Neuronal stem cell (in vitro differentiated cells): ENCODE measurements around the gene VPS39.
A peak's percentile ranks its signal among the peaks of the same experiment; 100 is the strongest.

Experiments used
- DNase-seq: peaks from one replicate; pipeline ENCODE4 v3.0.0-alpha.2; 2013; ENCODE audit warnings: low spot score
- H2AFZ ChIP-seq: one replicate; pipeline ENCODE4 v1.6.1; 2013; ENCODE audit warnings: mild to moderate bottlenecking, low read length, inconsistent platforms
- H2AK5ac ChIP-seq: 2 replicates; pipeline ENCODE4 v1.6.1; 2013; ENCODE audit warnings: low read depth, mild to moderate bottlenecking, inconsistent platforms, low read length, moderate library complexity, mixed read lengths
- H2BK120ac ChIP-seq: 2 replicates; pipeline ENCODE4 v1.6.1; 2013; ENCODE audit warnings: low read depth, mild to moderate bottlenecking, inconsistent platforms, low read length, moderate library complexity, mixed read lengths
- H2BK12ac ChIP-seq: one replicate; pipeline ENCODE4 v1.6.1; 2013; ENCODE audit warnings: low read length, inconsistent platforms
- H2BK15ac ChIP-seq: 2 replicates; pipeline ENCODE4 v1.6.1; 2013; ENCODE audit warnings: mild to moderate bottlenecking, low read length, inconsistent platforms, mixed read lengths
- H2BK5ac ChIP-seq: one replicate; pipeline ENCODE4 v1.6.1; 2013; ENCODE audit warnings: inconsistent platforms, mild to moderate bottlenecking, low read length, moderate library complexity
- H3K14ac ChIP-seq: one replicate; pipeline ENCODE4 v1.6.1; 2013; ENCODE audit warnings: low read length, inconsistent platforms
- H3K18ac ChIP-seq: 2 replicates; pipeline ENCODE4 v1.6.1; 2013; ENCODE audit warnings: low read length, inconsistent platforms
- H3K23ac ChIP-seq: 2 replicates; pipeline ENCODE4 v1.6.1; 2013; ENCODE audit warnings: low read depth, mild to moderate bottlenecking, mixed read lengths, low read length, inconsistent platforms; ENCODE audit not compliant: poor library complexity
- H3K27ac ChIP-seq: replicated peaks from 3 replicates; pipeline ENCODE4 v1.5.1; 2013; ENCODE audit warnings: low read length, inconsistent platforms
- H3K27me3 ChIP-seq, 3 experiments: 2 replicates each; pipeline ENCODE4 v1.6.1; 2013; ENCODE audit warnings: low read length in 3 of 3, mild to moderate bottlenecking in 2 of 3, inconsistent platforms in 1 of 3, low read depth in 1 of 3, mixed read lengths in 1 of 3, moderate library complexity in 1 of 3; ENCODE audit not compliant: control insufficient read depth in 3 of 3, insufficient read depth in 3 of 3
- H3K36me3 ChIP-seq, 2 donors: replicated peaks in 1 of 2; 2 replicates each; pipeline ENCODE4 v1.6.1; 2013; ENCODE audit warnings: low read length in 2 of 2; ENCODE audit not compliant: control insufficient read depth in 2 of 2, insufficient read depth in 2 of 2
- H3K4ac ChIP-seq: 2 replicates; pipeline ENCODE4 v1.6.1; 2013; ENCODE audit warnings: inconsistent platforms, mild to moderate bottlenecking, low read length, moderate library complexity
- H3K4me1 ChIP-seq, 2 donors: 1 replicate in 1 of 2; 2 replicates in 1 of 2; pipeline ENCODE4 v1.6.1; 2013; ENCODE audit warnings: low read length in 2 of 2, low read depth in 1 of 2; ENCODE audit not compliant: control insufficient read depth in 2 of 2, insufficient read depth in 1 of 2
- H3K4me2 ChIP-seq: one replicate; pipeline ENCODE4 v1.6.1; 2013; ENCODE audit warnings: mild to moderate bottlenecking, low read length, inconsistent platforms; ENCODE audit not compliant: insufficient read depth, poor library complexity, severe bottlenecking
- H3K4me3 ChIP-seq, 2 donors: 2 replicates each; pipeline ENCODE4 v1.5.1; 2013; ENCODE audit warnings: low read length in 2 of 2, mild to moderate bottlenecking in 2 of 2, inconsistent platforms in 1 of 2, moderate library complexity in 1 of 2
- H3K79me1 ChIP-seq: one replicate; pipeline ENCODE4 v1.6.1; 2013; ENCODE audit warnings: low read depth, mild to moderate bottlenecking, inconsistent platforms, low read length, moderate library complexity
- H3K9ac ChIP-seq: one replicate; pipeline ENCODE4 v1.6.1; 2013; ENCODE audit warnings: mild to moderate bottlenecking, low read depth, low read length, inconsistent platforms; ENCODE audit not compliant: poor library complexity
- H3K9me3 ChIP-seq, 2 donors: replicated peaks in 1 of 2; 2 replicates each; pipeline versions ENCODE3 to v1.6.1; 2013; ENCODE audit warnings: low read length in 2 of 2, mild to moderate bottlenecking in 2 of 2, inconsistent platforms in 1 of 2, low read depth in 1 of 2, mixed read lengths in 1 of 2, moderate library complexity in 1 of 2; ENCODE audit not compliant: control insufficient read depth in 2 of 2, insufficient read depth in 1 of 2
- H4K8ac ChIP-seq: one replicate; pipeline ENCODE4 v1.6.1; 2013; ENCODE audit warnings: low read depth, mild to moderate bottlenecking, inconsistent platforms, low read length, moderate library complexity
- H4K91ac ChIP-seq: one replicate; pipeline ENCODE4 v1.6.1; 2013; ENCODE audit warnings: low read length, low read depth, mild to moderate bottlenecking, inconsistent platforms; ENCODE audit not compliant: poor library complexity
- WGBS, 2 donors: extraction: QIAGEN DNeasy Blood & Tissue Kit; methylation state at CpG; one replicate each; pipeline ENCODE4 v1.1.7; 2013; ENCODE audit warnings: missing lambda C conversion rate in 2 of 2, mixed read lengths in 1 of 2; ENCODE audit not compliant: insufficient read length in 2 of 2, insufficient replicate concordance in 1 of 2; ENCODE audit errors: extremely low coverage in 2 of 2; 5-methylcytosine and 5-hydroxymethylcytosine counted together

VPS39 gene

GRCh38 chr15:42133886-42134502 lies 74.1 kb downstream of the VPS39 start:
- Histone ChIP-seq H4K8ac (no peak overlapping the region), H3K27me3 (peaks cover 0 to 8% (median 0%) of the 10 kb centered on the region in 3 experiments), H2BK120ac (no peak overlapping the region), H4K91ac (no peak overlapping the region), H3K14ac (no peak overlapping the region), H3K36me3 (no peaks in the 10 kb centered on the region), H3K18ac (no peak overlapping the region), H2BK15ac (no peak overlapping the region), H3K4ac (no peak overlapping the region), H2AFZ (no peak overlapping the region), H2AK5ac (peak overlapping the region; percentile 36), H2BK12ac (no peak overlapping the region), H3K79me1 (no peaks in the 10 kb centered on the region), H3K9me3 (peaks cover 0 to under 1% of the 10 kb centered on the region in 2 donors), H3K9ac (no peak overlapping the region), H3K27ac (no peak overlapping the region), H3K4me3 (peak overlapping the region in 1 of 2 donors; percentile 3), H3K4me2 (no peak overlapping the region), H3K4me1 (peaks cover 0 to 16% of the 10 kb centered on the region in 2 donors), H2BK5ac (no peak overlapping the region), H3K23ac (peak overlapping the region; percentile 26)
- WGBS, 2 donors, result no CpG with 5 or more reads among the region's 11 CpGs
- DNase-seq, result no peak

GRCh38 chr15:42133356-42133755 lies 74.7 kb downstream of the VPS39 start:
- Histone ChIP-seq H2AK5ac (no peak overlapping the region), H2BK12ac (no peak overlapping the region), H3K4me2 (no peak overlapping the region), H3K79me1 (no peaks in the 10 kb centered on the region), H3K9me3 (no peaks in the 10 kb centered on the region), H3K27ac (no peak overlapping the region), H3K9ac (no peak overlapping the region), H4K8ac (no peak overlapping the region), H3K18ac (no peak overlapping the region), H3K14ac (no peak overlapping the region), H2BK5ac (no peak overlapping the region), H3K4me3 (no peak overlapping the region), H3K36me3 (no peaks in the 10 kb centered on the region), H3K27me3 (peaks cover 0 to 8% (median 0%) of the 10 kb centered on the region in 3 experiments), H2BK15ac (no peak overlapping the region), H2AFZ (no peak overlapping the region), H2BK120ac (no peak overlapping the region), H3K4ac (no peak overlapping the region), H3K23ac (no peak overlapping the region), H4K91ac (no peak overlapping the region), H3K4me1 (peaks cover 0 to 16% of the 10 kb centered on the region in 2 donors)
- DNase-seq, result no peak
- no CpG with 5 or more reads among the region's 4 CpGs for WGBS, 2 donors

GRCh38 chr15:42131826-42132806 lies 76.0 kb downstream of the VPS39 start:
- no peak for DNase-seq

DNA sequence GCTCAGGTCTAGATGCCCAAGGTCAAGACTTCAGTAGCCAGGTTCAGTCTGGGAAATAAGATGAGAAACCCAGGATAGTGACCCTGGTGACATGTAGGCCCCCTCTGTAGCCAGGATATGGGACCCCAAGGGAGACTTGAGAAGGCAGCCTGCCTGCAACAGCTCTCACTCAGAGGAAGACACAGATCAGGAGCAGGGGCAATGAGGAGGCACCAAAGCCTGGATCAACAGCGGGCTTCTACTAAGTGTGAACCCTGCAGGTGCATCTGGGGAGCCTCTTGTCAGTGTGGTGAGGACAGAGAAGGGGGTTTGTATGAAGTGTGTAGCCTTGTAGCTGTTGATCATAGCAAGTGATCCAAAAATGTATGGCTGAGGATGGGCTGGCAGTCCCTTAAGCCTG lies 77.1 kb downstream of the VPS39 start:
- no peak overlapping the region for H4K8ac ChIP-seq
- H2BK15ac ChIP-seq, result no peak overlapping the region
- DNase-seq, result no peak
- H3K9ac ChIP-seq, result no peak overlapping the region
- no peak overlapping the region for H3K23ac ChIP-seq
- H2BK5ac ChIP-seq, result peak overlapping the region; percentile 42
- H3K4ac ChIP-seq, result no peak overlapping the region
- peak overlapping the region; percentile 79 for H3K18ac ChIP-seq
- H3K79me1 ChIP-seq, result no peaks in the 10 kb centered on the region
- H2BK12ac ChIP-seq, result no peak overlapping the region
- H3K4me3 ChIP-seq, result no peak overlapping the region
- H3K14ac ChIP-seq, result no peak overlapping the region
- H2AFZ ChIP-seq, result no peak overlapping the region
- no peak overlapping the region for H2AK5ac ChIP-seq
- no peaks in the 10 kb centered on the region for H3K36me3 ChIP-seq
- H3K4me1 ChIP-seq, result peaks cover 0 to 16% of the 10 kb centered on the region in 2 donors
- H4K91ac ChIP-seq, result no peak overlapping the region
- no CpG with 5 or more reads among the region's 1 CpG for WGBS, 2 donors
- H3K9me3 ChIP-seq, result no peaks in the 10 kb centered on the region
- H3K4me2 ChIP-seq, result no peak overlapping the region
- no peak overlapping the region for H2BK120ac ChIP-seq
- H3K27me3 ChIP-seq, result peaks cover 0 to 8% (median 0%) of the 10 kb centered on the region in 3 experiments
- H3K27ac ChIP-seq, result no peak overlapping the region

More at GRCh38 chr15:42131826-42132806, 76.0 kb downstream of the VPS39 start:
- H4K8ac ChIP-seq, result no peak overlapping the region
- no peak overlapping the region for H3K27ac ChIP-seq
- no peak overlapping the region for H2BK120ac ChIP-seq
- no CpG with 5 or more reads among the region's 9 CpGs for WGBS, 2 donors
- H3K79me1 ChIP-seq, result no peaks in the 10 kb centered on the region
- no peak overlapping the region for H3K23ac ChIP-seq
- no peaks in the 10 kb centered on the region for H3K36me3 ChIP-seq
- peaks cover 0 to 16% of the 10 kb centered on the region in 2 donors for H3K4me1 ChIP-seq
- no peak overlapping the region for H2BK5ac ChIP-seq
- no peak overlapping the region for H3K4me2 ChIP-seq
- H2AK5ac ChIP-seq, result no peak overlapping the region
- H3K9me3 ChIP-seq, result no peaks in the 10 kb centered on the region
- H3K14ac ChIP-seq, result no peak overlapping the region
- peak overlapping the region; percentile 19 for H4K91ac ChIP-seq
- H3K27me3 ChIP-seq, result peaks cover 0 to 8% (median 0%) of the 10 kb centered on the region in 3 experiments
- no peak overlapping the region for H2BK12ac ChIP-seq
- H3K18ac ChIP-seq, result peak overlapping the region; percentile 3
- no peak overlapping the region for H3K4me3 ChIP-seq
- H3K4ac ChIP-seq, result no peak overlapping the region
- peak overlapping the region; percentile 65 for H2BK15ac ChIP-seq
- no peak overlapping the region for H3K9ac ChIP-seq
- peak overlapping the region; percentile 53 for H2AFZ ChIP-seq
